GM21526 (cell line): ENCODE measurements around the gene SCN8A.

Source experiments
- ATAC-seq: cut with Tn5 transposase; IDR thresholded peaks from one replicate; pipeline ENCODE4 v1.9.1; 2021; ENCODE audit warnings: moderate library complexity; ENCODE audit not compliant: unreplicated experiment, low FRiP score

SCN8A gene

GRCh38 chr12:51809193-51809592 is 218.2 kb downstream of the SCN8A start:
- ATAC-seq: no peak

- ATAC-seq: no peak
Observed at GRCh38 chr12:51811203-51812202, 220.5 kb downstream of the SCN8A start.

GRCh38 chr12:51812871-51813270 is 221.8 kb downstream of the SCN8A start:
- ATAC-seq: no peak

- ATAC-seq: no peak
Observed at GRCh38 chr12:51813931-51814310, 222.9 kb downstream of the SCN8A start.

- no peak for ATAC-seq
Observed at GRCh38 chr12:51814311-51815088, 223.5 kb downstream of the SCN8A start.

- no peak for ATAC-seq
Observed at GRCh38 chr12:51815571-51815970, 224.5 kb downstream of the SCN8A start.

GRCh38 chr12:51817027-51817953 is 226.3 kb downstream of the SCN8A start:
- no peak for ATAC-seq

GRCh38 chr12:51818086-51818485 is 227.1 kb downstream of the SCN8A start:
- ATAC-seq: no peak

- no peak for ATAC-seq
Observed at GRCh38 chr12:51818566-51819300, 227.7 kb downstream of the SCN8A start.

- no peak for ATAC-seq
Observed at GRCh38 chr12:51819736-51820525, 228.9 kb downstream of the SCN8A start.

- ATAC-seq: no peak
Observed at GRCh38 chr12:51820526-51821439, 229.8 kb downstream of the SCN8A start.

GRCh38 chr12:51821440-51822260 is 230.6 kb downstream of the SCN8A start:
- ATAC-seq: no peak

GRCh38 chr12:51822261-51822616 is 231.2 kb downstream of the SCN8A start:
- no peak for ATAC-seq

GRCh38 chr12:51822956-51823355 is 231.9 kb downstream of the SCN8A start:
- ATAC-seq: no peak

- ATAC-seq: no peak
Observed at GRCh38 chr12:51823875-51824565, 233.0 kb downstream of the SCN8A start.

GRCh38 chr12:51825216-51825615 is 234.2 kb downstream of the SCN8A start:
- ATAC-seq: no peak

- no peak for ATAC-seq
Observed at GRCh38 chr12:51826881-51827280, 235.8 kb downstream of the SCN8A start.
